HG03039 (cell line): Measurements from ENCODE around the gene APH1A.
A peak's percentile ranks its signal among the peaks of the same experiment; 100 is the strongest.
"Not testable (repeated sequence)": the region's sequence is repeated elsewhere in the genome, so short reads cannot be mapped to it uniquely, and the experiment has no call there.

ENCODE experiments used
- ATAC-seq: cut with Tn5 transposase; IDR thresholded peaks from one replicate; pipeline ENCODE4 v1.9.1; 2021; ENCODE audit warnings: mild to moderate bottlenecking, moderate library complexity; ENCODE audit not compliant: unreplicated experiment

APH1A gene

DNA sequence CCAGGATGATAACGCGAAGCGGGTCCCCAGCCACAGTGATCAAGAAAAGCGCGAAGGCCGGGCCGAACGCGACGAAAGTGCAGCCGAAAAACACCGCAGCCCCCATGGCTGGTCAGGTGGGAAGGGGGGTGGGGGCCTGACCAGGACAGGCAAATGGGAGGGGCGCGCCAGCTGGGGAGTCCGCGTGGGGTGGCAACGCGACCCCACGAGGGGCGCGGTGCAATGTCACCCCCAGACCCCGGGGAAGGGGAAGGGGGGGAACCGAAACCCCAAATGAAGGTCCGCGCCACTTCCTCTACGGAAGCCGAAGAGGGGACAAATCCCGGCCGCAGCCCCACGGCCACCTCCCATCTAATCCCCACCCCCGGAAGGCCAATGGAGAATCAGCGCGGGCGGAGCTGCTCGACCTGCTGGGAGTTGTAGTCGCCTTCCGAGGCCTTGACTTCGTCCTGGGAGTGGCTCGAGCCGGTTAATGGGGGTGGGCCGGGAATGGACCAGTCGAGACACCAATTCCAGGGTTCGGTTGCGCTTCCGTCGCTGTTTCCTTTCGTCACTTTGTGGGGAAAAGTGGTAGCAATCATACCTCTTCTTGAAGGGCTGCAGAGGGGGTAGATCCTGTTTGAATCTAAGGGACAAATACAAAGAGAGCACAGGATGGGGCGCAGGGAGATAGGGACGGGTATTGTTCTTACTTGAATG, at the start of gene APH1A:
Gene APH1A (minus strand): TSS at position 312 of the 699 bp plus-strand sequence. CDS start 206 bp downstream, at position 106.
- peak; percentile 73 for ATAC-seq

DNA sequence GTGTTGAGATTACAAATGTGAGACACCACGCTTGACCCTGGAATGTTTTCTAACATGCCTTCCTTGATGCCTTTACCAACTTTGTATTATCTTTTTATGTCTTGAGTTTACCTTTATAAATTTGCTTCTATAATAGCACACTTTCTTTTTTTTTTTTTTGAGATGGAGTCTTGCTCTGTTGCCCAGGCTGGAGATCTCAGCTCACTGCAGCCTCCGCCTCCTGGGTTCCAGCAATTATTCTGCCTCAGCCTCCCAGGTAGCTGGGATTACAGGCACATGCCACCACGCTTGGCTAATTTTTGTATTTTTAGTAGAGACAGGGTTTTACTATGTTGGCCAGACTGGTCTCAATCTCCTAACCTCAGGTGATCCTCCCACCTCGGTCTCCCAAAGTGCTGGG, 45.9 kb upstream of the APH1A start:
- ATAC-seq, result not testable (repeated sequence)

DNA sequence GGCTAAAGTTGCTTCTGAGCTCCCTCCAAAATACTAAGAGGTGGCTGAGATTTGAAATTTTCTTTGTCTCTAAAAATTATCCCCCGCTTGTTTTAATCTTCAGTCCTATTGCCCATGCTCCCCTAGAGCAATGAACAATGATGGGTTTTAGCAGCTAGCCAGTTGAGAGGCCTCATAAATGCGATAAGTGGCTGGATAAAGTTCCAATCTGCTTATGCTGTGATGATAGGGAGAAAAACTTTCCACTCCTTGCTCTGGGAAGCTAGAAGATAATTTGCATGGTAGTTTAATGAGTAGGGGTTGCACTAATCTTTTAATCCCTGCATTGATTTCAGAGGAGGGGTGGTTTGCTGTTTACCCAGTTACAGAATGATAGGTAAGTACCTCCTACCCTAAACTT, 42.9 kb upstream of the APH1A start:
- ATAC-seq, result no peak

DNA sequence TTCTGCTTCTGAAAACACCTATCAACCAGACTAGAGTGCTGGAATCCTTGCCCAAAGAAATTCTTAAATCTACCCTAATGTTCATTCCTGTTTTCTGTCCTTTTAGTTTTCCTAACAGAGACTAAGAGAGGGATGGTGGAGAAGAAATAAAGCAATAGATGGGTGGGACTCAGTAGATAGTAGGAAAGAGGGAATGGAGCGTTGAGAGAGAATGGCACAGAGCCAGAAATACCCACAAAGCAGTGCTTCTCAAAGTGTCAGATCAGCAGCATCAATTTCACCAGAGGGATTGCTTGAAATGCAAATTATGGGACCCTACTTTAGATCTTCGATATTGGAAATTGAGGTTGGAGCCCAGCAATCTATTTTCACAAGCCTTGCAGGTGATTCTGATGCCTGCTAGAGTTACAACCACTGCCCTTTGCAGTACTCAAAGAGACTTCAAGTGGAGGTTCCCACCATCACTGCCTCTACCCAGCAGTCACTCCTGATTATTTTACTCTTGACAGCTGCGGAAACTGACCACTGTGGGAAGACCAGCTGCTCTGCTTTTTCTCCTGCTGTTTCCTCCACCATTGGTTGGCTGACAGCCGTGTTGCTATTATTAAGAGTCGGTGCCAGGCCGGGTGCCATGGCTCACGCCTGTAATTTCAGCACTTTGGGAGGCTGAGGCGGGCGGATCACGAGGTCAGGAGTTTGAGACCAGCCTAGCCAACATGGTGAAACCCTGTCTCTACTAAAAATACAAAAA, 41.1 kb upstream of the APH1A start:
- ATAC-seq, result no peak

DNA sequence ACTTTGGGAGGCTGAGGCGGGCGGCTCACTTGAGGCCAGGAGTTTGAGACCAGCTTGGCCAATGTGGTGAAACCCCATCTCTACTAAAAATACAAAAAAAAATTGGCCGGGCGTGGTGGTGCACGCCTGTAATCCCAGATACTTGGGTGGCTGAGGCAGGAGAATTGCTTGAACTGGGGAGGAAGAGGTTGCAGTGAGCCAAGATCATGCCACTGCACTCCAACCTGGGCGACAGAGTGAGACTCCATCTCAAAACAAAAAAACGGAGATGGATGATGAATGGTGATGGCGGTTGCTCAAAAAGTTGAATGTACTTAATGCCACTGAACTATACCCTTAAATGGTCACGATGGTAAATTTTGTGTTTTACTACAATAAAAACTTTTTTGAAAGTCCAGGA, 39.8 kb upstream of the APH1A start:
- not testable (repeated sequence) for ATAC-seq

DNA sequence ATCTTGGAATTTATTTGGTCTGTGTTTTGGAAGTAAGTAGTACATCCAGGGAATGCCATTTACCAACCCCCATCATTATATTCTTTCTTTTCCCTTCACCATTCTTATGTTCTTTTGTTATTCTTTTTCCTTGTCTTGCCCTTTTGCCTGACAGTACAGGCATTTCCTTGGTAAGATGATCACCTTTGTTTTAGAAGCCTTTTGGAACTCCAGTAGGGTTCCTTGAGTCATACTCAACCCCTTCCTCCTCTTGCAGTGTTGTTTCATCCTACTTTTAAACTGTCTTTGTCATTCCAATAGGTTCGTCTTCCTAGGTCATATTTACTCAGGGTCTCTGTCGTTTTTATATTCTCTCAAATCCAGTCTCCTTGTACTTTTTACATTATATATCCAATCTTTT, 34.1 kb upstream of the APH1A start:
- no peak for ATAC-seq

DNA sequence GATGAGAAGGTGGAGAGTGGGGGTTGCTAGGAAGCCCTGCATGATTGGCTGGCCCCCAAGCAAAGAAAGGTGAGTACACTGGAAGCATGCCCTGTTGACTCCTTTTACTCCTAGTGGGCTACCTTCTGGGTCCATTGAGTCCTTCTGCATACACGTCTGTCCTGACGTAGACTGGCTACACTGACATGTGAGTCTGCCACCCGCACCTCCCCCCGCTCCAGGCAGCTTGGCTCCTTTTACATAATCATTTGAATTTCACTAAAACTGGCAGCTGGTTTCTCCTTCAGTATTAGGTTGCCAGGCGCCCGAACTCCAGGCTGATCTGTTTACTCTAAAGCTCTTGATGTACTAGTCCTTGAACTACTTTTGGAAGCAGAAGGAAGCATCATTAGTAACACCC, 33.5 kb upstream of the APH1A start:
- ATAC-seq, result no peak

DNA sequence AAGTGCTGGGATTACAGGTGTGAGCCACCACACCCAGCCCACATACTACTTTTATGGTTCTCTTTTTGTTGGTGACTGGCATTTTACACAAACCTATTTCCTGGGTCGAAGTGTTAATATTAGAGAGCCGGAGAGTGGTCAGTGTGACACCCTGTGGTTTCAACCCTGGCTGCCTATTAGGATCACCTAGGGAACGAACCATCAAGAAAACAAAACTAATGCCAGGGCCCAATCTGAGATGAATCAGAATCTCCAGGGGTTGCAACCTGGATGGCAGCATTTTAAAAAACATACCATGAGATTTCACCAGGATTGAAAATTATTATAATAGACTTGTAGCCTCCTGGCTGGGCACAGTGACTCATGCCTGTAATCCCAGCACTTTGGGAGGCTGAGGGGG, 30.9 kb upstream of the APH1A start:
- ATAC-seq, result no peak

DNA sequence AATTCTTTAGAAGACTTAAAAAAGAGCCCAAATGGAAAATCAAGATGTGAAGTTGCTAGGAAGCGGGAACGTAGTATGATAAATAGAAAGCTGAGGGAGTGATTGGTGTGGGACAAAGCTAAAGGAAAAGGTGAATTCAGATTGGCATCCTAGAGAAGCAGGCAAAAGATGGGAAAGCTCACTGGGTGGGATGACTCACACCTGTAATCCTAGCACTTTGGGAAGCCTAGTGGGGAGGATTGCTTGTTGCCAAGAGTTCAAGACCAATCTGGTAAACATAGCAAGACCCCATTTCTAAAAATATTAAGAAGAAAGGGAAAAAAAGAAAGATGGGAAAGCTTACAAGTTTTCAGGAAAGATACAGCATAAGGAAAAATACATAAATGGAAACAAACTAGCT, 26.7 kb upstream of the APH1A start:
- ATAC-seq, result no peak

DNA sequence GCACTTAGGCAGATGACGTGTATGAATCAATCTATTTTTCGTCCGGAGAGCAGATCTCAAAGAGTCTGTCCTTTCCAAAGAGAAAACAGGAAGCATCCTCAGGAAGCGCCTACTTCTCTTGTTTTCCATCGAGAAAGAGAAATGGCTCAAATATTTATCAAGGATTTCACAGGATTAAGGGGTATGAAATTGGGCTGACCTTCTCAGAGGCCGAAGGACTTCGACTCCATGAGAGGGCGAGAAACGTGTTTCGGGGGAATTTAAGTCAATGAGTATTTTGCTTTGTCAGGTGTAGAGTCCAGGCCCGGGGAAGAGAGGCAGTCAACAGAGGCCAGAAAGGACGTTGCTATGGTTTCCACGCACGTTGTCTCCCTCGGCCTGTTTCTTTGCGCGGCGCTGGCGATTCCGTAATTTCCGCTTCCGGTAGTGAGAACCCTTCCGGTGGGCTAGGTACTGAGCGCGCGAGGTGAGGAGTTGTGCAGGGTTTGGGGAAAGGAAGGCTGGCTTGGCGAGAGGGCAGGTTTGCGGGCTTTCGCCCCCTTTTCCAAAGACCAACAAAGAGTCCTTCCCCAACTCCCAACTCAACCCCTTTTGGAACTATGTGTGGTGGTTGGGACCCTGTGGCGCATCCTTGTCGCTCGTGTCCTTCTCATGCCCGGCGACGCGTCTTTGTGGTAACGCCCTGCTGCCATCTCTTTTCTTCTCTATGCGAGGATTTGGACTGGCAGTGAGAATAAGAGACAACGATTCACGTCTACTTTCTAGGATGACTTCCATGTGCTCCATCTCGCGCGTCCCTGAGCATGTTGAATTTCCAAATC, 24.8 kb upstream of the APH1A start, which contains the start of gene MRPS21:
Gene MRPS21 (plus strand): TSS at position 429 of the 821 bp plus-strand sequence. CDS start 506 bp downstream, outside the sequence.
- peak; percentile 83 for ATAC-seq

DNA sequence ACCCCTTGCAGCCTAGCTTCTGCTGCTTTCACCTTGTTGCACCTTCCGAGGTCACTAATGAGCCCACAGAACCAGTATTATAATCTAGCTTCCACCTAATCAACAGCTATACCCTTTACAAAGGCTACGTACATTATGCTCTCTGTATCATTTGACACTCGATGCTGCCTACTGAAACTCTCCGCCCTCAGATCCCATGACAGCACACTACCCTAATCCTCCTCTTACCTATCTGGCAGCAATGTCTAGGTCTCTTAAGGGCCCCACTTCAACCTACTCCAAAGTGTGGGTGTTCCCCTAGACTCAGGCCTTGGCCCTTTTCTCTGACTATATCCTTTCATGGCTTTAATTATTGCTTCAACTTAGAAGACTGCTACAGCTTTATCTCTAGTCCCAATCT, 20.0 kb upstream of the APH1A start:
- ATAC-seq, result no peak

DNA sequence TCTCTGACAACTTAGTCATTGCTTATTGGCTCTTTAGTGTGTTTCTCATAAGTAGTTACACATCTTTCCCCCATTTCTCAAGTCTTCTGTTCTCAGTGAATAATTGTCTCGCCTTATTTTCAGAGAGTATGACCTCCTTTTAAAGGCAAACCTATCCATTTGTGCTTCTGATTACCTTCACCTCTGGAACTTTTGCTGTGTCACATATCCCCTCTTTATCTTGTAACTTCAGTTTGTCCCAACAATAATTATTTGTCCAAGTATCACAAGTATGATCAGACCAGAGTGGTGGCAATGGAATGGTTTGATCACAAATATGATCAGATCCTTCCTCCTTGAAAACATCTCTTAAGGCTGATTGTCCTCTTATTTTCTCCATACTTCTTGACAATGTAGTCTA, 19.6 kb upstream of the APH1A start:
- no peak for ATAC-seq

DNA sequence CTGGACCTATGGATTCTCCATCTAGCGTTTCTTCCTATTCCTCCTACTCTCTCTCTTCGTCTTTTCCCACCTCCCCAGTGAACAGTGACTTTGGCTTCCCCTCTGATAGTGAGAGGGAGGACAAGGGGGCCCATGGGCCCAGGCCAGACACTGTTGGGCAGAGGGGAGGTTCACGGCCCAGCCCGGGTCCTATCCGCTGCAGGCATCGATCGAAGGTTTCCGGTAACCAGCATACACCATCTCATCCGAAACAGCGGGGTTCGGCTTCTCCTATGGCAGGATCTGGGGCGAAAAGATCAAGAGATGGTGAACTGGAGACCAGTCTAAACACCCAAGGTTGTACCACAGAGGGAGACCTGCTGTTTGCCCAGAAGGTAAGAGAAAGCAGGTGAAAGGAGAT, 14.4 kb upstream of the APH1A start:
- ATAC-seq, result no peak

DNA sequence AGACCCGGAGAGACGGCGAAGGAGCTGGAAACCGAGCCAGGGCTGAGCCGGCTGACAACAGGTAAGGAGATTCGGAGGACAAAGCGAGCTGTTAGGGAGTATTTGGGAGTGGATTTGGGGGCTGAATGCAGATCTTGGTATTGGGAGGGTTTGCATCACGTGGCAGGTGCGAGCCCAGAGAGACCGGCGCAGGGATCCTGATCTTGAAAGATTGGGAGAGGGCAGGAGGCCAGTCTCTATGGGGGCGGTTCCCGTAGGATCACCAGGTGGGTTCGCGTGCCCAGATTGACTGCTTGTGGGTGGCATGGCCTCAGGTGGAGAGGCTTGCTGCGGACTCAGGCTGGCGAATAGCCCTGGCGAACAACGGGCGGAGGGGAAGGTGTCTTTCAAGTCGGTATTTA, 13.7 kb upstream of the APH1A start:
- no peak for ATAC-seq

DNA sequence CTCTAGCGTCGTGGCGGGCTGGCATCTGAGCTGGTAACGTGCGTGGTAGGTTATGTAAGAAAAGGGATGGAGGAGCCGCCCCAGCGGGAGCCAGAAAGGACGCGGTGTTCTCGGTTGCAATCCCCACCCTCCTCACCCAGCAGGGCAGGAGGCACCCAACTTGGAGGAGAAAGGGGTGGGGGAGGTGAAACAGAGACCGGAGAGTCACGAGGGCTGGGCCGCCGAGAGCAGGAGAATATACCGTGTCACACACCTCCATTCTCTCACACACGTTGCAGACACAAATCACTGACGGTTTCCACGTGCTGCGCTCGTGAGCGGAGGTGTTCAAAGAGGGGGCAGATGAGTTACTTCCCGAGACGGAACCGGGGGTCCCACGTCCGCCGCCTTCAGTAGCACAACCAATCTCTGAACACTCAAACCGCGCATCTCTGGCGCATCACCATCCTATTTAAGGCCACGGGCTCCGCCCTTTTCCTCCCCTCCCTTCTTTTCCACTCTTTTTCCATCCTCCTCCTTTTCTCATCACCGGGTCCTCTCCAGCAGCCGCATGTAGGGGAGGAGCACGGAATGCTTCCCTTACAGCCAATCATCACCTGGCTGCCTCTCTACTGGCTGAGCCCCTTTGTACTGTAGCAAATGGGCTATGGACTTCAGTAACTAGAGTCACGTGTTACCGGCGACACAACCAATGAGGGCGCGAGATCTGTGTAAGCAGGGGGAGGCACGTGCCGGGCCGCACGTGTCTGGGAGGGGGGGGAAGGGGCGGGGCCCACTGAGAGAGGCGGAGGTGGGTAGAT, 13.1 kb upstream of the APH1A start, which contains the start of gene CIART:
Gene CIART (plus strand): TSS at position 797 of the 800 bp plus-strand sequence. CDS start 714 bp downstream, outside the sequence.
- peak; percentile 70 for ATAC-seq

DNA sequence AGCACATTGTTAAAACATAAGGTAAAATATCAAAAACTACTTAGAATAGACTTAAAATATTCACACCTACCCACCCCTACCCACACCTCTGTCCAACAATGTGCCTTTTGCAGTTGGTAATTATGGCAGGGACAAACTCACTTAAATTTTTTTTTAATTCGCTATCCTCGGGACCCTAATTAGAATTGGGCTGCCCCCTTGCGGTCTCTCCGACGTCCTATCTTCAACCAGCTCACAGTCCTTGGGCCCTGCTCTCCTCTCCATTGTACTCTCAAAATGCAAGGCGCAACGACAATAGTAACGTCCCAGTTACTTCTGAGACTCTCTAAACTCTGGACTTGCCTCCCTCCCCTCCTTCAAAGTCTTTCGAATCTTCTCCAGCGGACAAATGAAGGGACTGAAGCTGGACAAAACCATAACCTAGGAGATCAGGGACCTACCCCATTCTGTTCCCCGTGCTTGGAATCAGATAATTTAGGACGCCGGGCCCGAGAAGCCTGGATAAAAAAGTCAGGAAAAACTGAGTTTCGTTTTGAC, 12.5 kb upstream of the APH1A start:
- no peak for ATAC-seq

DNA sequence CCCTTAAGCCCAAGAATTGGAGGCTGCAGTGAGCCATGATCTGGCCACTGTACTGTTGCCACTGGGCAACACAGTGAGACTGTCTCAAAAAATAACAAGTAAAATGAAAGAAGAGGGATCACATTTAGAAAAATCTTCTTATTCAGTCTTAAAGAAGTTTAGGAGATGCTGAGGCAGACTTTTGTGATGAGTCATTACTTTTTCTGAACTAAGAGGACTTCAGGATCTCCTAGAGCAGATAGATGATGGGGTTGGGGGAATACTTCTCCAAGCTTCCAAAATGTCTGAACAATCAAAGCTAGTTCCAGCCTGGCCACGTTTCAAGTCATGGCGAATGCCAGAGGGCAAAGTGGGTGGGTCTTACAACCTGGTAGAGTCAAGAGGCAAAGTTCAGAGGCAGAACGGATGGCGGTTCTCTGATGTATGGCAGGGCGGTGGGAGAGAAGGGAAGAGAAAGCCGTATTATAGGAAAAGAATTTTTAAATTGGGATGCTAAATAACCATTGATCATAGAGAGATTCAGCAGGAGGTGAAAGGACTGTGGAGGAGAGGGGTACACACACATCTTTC, 11.4 kb upstream of the APH1A start:
- ATAC-seq, result no peak

DNA sequence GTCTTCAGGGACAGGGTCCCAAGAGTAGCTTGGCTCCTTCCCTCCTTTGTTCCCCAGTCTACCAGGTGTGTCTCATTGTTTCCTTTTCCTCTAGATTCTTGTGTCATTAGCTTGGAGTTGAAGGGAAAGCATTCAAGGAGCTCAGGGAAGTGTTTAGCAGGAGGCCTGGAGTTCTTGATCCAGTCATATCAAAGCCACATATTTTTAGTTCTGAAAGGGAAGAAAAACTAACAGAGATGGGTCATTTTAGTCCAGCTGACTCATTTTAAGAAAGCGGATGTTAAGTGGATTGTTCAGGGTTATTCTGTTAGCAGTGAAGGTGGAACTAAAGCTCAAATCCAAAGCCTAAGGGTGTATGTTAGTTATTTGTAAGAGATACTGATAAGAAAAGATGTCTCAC, 4.5 kb upstream of the APH1A start:
- no peak for ATAC-seq

DNA sequence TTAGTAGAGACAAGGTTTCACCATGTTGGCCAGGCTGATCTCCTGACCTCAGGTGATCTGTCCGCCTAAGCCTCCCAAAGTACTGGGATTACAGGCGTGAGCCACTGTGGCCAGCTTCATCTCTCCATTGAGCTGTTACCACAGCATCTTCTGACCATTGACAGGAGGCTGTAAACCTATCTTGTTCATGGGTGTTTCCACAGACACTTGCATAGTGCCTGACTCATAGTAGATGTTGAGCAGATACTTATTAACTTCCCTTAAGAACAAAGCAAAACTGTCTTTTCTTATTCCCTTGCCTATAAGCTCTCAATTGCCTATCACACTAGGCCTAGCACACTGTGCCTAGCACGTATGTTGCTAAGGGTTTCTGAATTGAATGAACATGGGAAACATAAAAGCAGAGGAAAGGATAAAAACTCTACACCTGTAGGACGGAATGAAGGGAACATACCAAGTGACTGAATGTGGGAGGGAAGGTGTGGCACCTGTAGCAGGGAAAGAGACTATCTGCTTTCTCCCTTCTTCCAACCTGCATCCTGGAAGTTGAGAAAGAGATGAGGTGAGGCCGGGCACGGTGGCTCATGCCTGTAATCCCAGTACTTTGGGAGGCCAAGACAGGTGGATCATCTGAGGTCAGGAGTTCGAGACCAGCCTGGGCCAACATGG, 2.6 kb upstream of the APH1A start:
- ATAC-seq, result no peak
